Right forelimb (tissue), 1 donor: Measurements from ENCODE around the gene GPC3.
"Not testable (repeated sequence)": the region's sequence is repeated elsewhere in the genome, so short reads cannot be mapped to it uniquely, and the experiment has no call there.

Experiments
- DNase-seq: peaks from one replicate; pipeline ENCODE4 v3.0.0-alpha.2; 2018

Gene GPC3

GRCh38 chrX:133994576-133994975 lies 9.2 kb upstream of the GPC3 start:
- DNase-seq: no peak

- no peak for DNase-seq
Measured at GRCh38 chrX:133992882-133993281, 7.5 kb upstream of the GPC3 start.

- no peak for DNase-seq
Measured at GRCh38 chrX:133991814-133992213, 6.4 kb upstream of the GPC3 start.

GRCh38 chrX:133991057-133991456 lies 5.7 kb upstream of the GPC3 start:
- not testable (repeated sequence) for DNase-seq

GRCh38 chrX:133989993-133990392 lies 4.6 kb upstream of the GPC3 start:
- DNase-seq: no peak

- no peak for DNase-seq
Measured at GRCh38 chrX:133989490-133989889, 4.1 kb upstream of the GPC3 start.

- no peak for DNase-seq
Measured at GRCh38 chrX:133988010-133988409, 2.6 kb upstream of the GPC3 start.

- no peak for DNase-seq
Measured at GRCh38 chrX:133987188-133987587, 1.8 kb upstream of the GPC3 start.

GRCh38 chrX:133985967-133986683 lies 731 bp upstream of the GPC3 start:
- no peak for DNase-seq

GRCh38 chrX:133984857-133985163 lies 584 bp downstream of the GPC3 start:
- DNase-seq: no peak

GRCh38 chrX:133983974-133984845 lies 1.2 kb downstream of the GPC3 start:
- DNase-seq: peak; percentile 50

- peak; percentile 54 for DNase-seq
Measured at GRCh38 chrX:133983256-133983973, 2.0 kb downstream of the GPC3 start.

GRCh38 chrX:133981924-133982323 lies 3.5 kb downstream of the GPC3 start:
- no peak for DNase-seq

- no peak for DNase-seq
Measured at GRCh38 chrX:133980832-133981588, 4.4 kb downstream of the GPC3 start.

GRCh38 chrX:133980406-133980805 lies 5.0 kb downstream of the GPC3 start:
- no peak for DNase-seq

GRCh38 chrX:133979641-133980230 lies 5.7 kb downstream of the GPC3 start:
- DNase-seq: no peak

- no peak for DNase-seq
Measured at GRCh38 chrX:133973704-133974103, 11.7 kb downstream of the GPC3 start.

GRCh38 chrX:133972916-133973315 lies 12.5 kb downstream of the GPC3 start:
- DNase-seq: no peak

- no peak for DNase-seq
Measured at GRCh38 chrX:133971586-133971985, 13.8 kb downstream of the GPC3 start.

- no peak for DNase-seq
Measured at GRCh38 chrX:133970076-133970475, 15.3 kb downstream of the GPC3 start.

- no peak for DNase-seq
Measured at GRCh38 chrX:133969191-133969590, 16.2 kb downstream of the GPC3 start.

- DNase-seq: no peak
Measured at GRCh38 chrX:133968109-133968508, 17.3 kb downstream of the GPC3 start.

GRCh38 chrX:133966199-133966598 lies 19.2 kb downstream of the GPC3 start:
- DNase-seq: no peak
